Mammary epithelial cell (primary cell): ENCODE data around the gene INHBC.

ENCODE experiments used
- CTCF ChIP-seq, 2 donors: IDR thresholded peaks in 1 of 2; conservative IDR thresholded peaks in 1 of 2; 2 replicates each; pipeline ENCODE4 v1.5.1; 2011 to 2012; ENCODE audit warnings: inconsistent platforms in 2 of 2, low read length in 2 of 2, mild to moderate bottlenecking in 2 of 2, control low read depth in 1 of 2, low read depth in 1 of 2; ENCODE audit not compliant: insufficient read depth in 1 of 2; ENCODE audit errors: extremely low read depth in 1 of 2
- EZH2 ChIP-seq: IDR thresholded peaks from 2 replicates; pipeline ENCODE4 v1.6.1; 2012; ENCODE audit warnings: low read length, inconsistent platforms, borderline replicate concordance

- TF ChIP-seq CTCF (conservative IDR thresholded peaks at IDR 0.05 in 1 of 2, IDR thresholded peaks at IDR 0.05 in 1 of 2; ENCODE audit: extremely low read depth in 1 of 2, insufficient read depth in 1 of 2, low read depth in 1 of 2, low read length in 2 of 2) (no peak), EZH2 (no peak)
Measured at GRCh38 chr12:57477710-57478681, 43.4 kb downstream of the INHBC start.
